IMR-90 (cell line): ENCODE data around the gene TTC39B.

Source experiments
- CEBPB ChIP-seq: IDR thresholded peaks from 2 replicates; pipeline ENCODE4 v1.6.1; 2012; ENCODE audit warnings: low read depth, low read length, improper control_type of control experiment
- CHD1 ChIP-seq: IDR thresholded peaks from 2 replicates; pipeline ENCODE4 v1.6.1; 2012; ENCODE audit warnings: low read depth, low read length, improper control_type of control experiment
- CTCF ChIP-seq: conservative IDR thresholded peaks from 2 replicates; pipeline ENCODE4 v1.5.1; 2012; ENCODE audit warnings: mild to moderate bottlenecking, low read depth, low read length, improper control_type of control experiment
- ELK1 ChIP-seq: fragments of 150-350 bp; IDR thresholded peaks from 2 replicates; pipeline ENCODE4 v1.6.1; 2016; ENCODE audit warnings: low read depth, mild to moderate bottlenecking, low read length, moderate library complexity, borderline replicate concordance
- MAFK ChIP-seq: IDR thresholded peaks from 2 replicates; pipeline ENCODE4 v1.6.1; 2012; ENCODE audit warnings: low read depth, low read length, improper control_type of control experiment
- NFE2L2 ChIP-seq: fragments of 150-350 bp; IDR thresholded peaks from 2 replicates; pipeline ENCODE4 v1.6.1; 2016; ENCODE audit warnings: low read depth, mild to moderate bottlenecking, low read length
- POLR2A ChIP-seq: IDR thresholded peaks from 2 replicates; pipeline ENCODE4 v1.6.1; 2012; ENCODE audit warnings: mild to moderate bottlenecking, low read depth, low read length
- RAD21 ChIP-seq: IDR thresholded peaks from 2 replicates; pipeline ENCODE4 v1.6.1; 2012; ENCODE audit warnings: low read length, improper control_type of control experiment
- RCOR1 ChIP-seq: IDR thresholded peaks from 2 replicates; pipeline ENCODE4 v1.6.1; 2012; ENCODE audit warnings: mild to moderate bottlenecking, low read length, improper control_type of control experiment; ENCODE audit not compliant: insufficient replicate concordance
- RFX5 ChIP-seq: IDR thresholded peaks from 2 replicates; pipeline ENCODE4 v1.8.0; 2012; ENCODE audit warnings: low read depth, mild to moderate bottlenecking, low read length, moderate library complexity
- SMC3 ChIP-seq: fragments of 150-350 bp; IDR thresholded peaks from 2 replicates; pipeline ENCODE4 v1.6.1; 2016; ENCODE audit warnings: low read depth, mild to moderate bottlenecking, antibody characterized with exemption, low read length, moderate library complexity
- USF2 ChIP-seq: fragments of 150-350 bp; IDR thresholded peaks from 2 replicates; pipeline ENCODE4 v1.6.1; 2017; ENCODE audit warnings: mild to moderate bottlenecking, antibody characterized with exemption, low read length, low read depth

GRCh38 chr9:15139469-15139868 is 167.5 kb downstream of the TTC39B start:
- TF ChIP-seq CTCF: no peak
- no peak for TF ChIP-seq SMC3
- TF ChIP-seq RCOR1: no peak
- no peak for TF ChIP-seq POLR2A
- no peak for TF ChIP-seq CEBPB
- TF ChIP-seq NFE2L2: no peak
- no peak for TF ChIP-seq USF2
- no peak for TF ChIP-seq MAFK
- no peak for TF ChIP-seq RAD21
- no peak for TF ChIP-seq ELK1
- TF ChIP-seq CHD1: no peak
- no peak for TF ChIP-seq RFX5
